H7 (cell line): Measurements from ENCODE around the gene HOXD4. TPM values are rescaled to one million over a fixed set of nuclear protein-coding genes. Genes with fewer than 3 reads are reported as not detected.

ENCODE experiments used
- DNase-seq: peaks from one replicate; pipeline ENCODE4 v3.0.0; 2012
- H3K27me3 ChIP-seq: 2 replicates; pipeline ENCODE4 v1.6.0; 2011; ENCODE audit warnings: mild to moderate bottlenecking, low read length; ENCODE audit not compliant: control insufficient read depth, insufficient read depth
- H3K36me3 ChIP-seq: replicated peaks from 2 replicates; pipeline ENCODE4 v1.5.1; 2011; ENCODE audit warnings: low read length; ENCODE audit not compliant: control insufficient read depth, insufficient read depth
- H3K4me3 ChIP-seq: 2 replicates; pipeline ENCODE4 v1.5.1; 2011; ENCODE audit warnings: low read depth, mild to moderate bottlenecking, control low read depth, low read length, moderate library complexity; ENCODE audit not compliant: insufficient read depth
- total RNA-seq: library from RNA; depleted of rRNA; stranded (reverse); fragments of >200 nt; shearing (Covaris generic); gene quantifications from 2 replicates; pipeline ENCODE4 v1.2.3, GENCODE V29; 2014

Gene HOXD4
- total RNA-seq, 1 experiment from 2014 or later, result not detected

- peaks cover 100% of the 10 kb centered on the region for H3K27me3 ChIP-seq
- DNase-seq, result peak; percentile 73
- no peak overlapping the region for H3K4me3 ChIP-seq
- H3K36me3 ChIP-seq, result no peaks in the 10 kb centered on the region
Measured at GRCh38 chr2:176152350-176153181, 1.2 kb downstream of the HOXD4 start.

GRCh38 chr2:176154576-176155252 is 3.4 kb downstream of the HOXD4 start:
- Histone ChIP-seq H3K4me3 (no peak overlapping the region), H3K27me3 (peaks cover 100% of the 10 kb centered on the region), H3K36me3 (no peaks in the 10 kb centered on the region)
- no peak for DNase-seq

GRCh38 chr2:176155356-176156044 is 4.2 kb downstream of the HOXD4 start:
- H3K36me3 ChIP-seq, result no peaks in the 10 kb centered on the region
- H3K4me3 ChIP-seq, result no peak overlapping the region
- peaks cover 100% of the 10 kb centered on the region for H3K27me3 ChIP-seq
- DNase-seq, result peak; percentile 63

GRCh38 chr2:176156301-176156806 is 5.0 kb downstream of the HOXD4 start:
- H3K4me3 ChIP-seq, result no peak overlapping the region
- peaks cover 100% of the 10 kb centered on the region for H3K27me3 ChIP-seq
- H3K36me3 ChIP-seq, result no peaks in the 10 kb centered on the region
- peak; percentile 63 for DNase-seq

GRCh38 chr2:176156807-176157498 is 5.6 kb downstream of the HOXD4 start, which contains the start of gene HOXD3:
TSS of gene HOXD3 (plus strand) at chr2:176157307. CDS start at chr2:176169115, 11,808 bp downstream.
- peaks cover 100% of the 10 kb centered on the region for H3K27me3 ChIP-seq
- H3K36me3 ChIP-seq, result no peaks in the 10 kb centered on the region
- no peak within 1 kb of the TSS for H3K4me3 ChIP-seq
- DNase-seq, result peak; percentile 78

GRCh38 chr2:176157499-176158185 is 6.3 kb downstream of the HOXD4 start:
- peak; percentile 86 for DNase-seq
- Histone ChIP-seq H3K36me3 (no peaks in the 10 kb centered on the region), H3K4me3 (no peak overlapping the region), H3K27me3 (peaks cover 100% of the 10 kb centered on the region)

- H3K27me3 ChIP-seq, result peaks cover 100% of the 10 kb centered on the region
- DNase-seq, result peak; percentile 75
- no peaks in the 10 kb centered on the region for H3K36me3 ChIP-seq
- H3K4me3 ChIP-seq, result no peak overlapping the region
Measured at GRCh38 chr2:176158186-176158591, 6.8 kb downstream of the HOXD4 start.

- peak; percentile 77 for DNase-seq
- Histone ChIP-seq H3K4me3 (no peak overlapping the region), H3K27me3 (peaks cover 100% of the 10 kb centered on the region), H3K36me3 (no peaks in the 10 kb centered on the region)
Measured at GRCh38 chr2:176158855-176159662, 7.7 kb downstream of the HOXD4 start.

- Histone ChIP-seq H3K4me3 (no peak overlapping the region), H3K27me3 (peaks cover 100% of the 10 kb centered on the region), H3K36me3 (no peaks in the 10 kb centered on the region)
- DNase-seq, result peak; percentile 77
Measured at GRCh38 chr2:176159663-176160250, 8.4 kb downstream of the HOXD4 start.

- no peak overlapping the region for H3K4me3 ChIP-seq
- peaks cover 100% of the 10 kb centered on the region for H3K27me3 ChIP-seq
- DNase-seq, result peak; percentile 71
- no peaks in the 10 kb centered on the region for H3K36me3 ChIP-seq
Measured at GRCh38 chr2:176160251-176160985, 9.1 kb downstream of the HOXD4 start.

- no peak for DNase-seq
- H3K4me3 ChIP-seq, result no peak overlapping the region
- peaks cover 100% of the 10 kb centered on the region for H3K27me3 ChIP-seq
- no peaks in the 10 kb centered on the region for H3K36me3 ChIP-seq
Measured at GRCh38 chr2:176160986-176161824, 9.9 kb downstream of the HOXD4 start.
